HG03108 (cell line): ENCODE measurements around the gene PARVA.

Experiments used
- ATAC-seq: cut with Tn5 transposase; IDR thresholded peaks from one replicate; pipeline ENCODE4 v1.9.1; 2021; ENCODE audit warnings: moderate library complexity; ENCODE audit not compliant: unreplicated experiment

PARVA gene

GRCh38 chr11:12376259-12377081, 901 bp upstream of the PARVA start:
- ATAC-seq = no peak

- no peak for ATAC-seq
These were observed 638 bp downstream of the PARVA start for GRCh38 chr11:12377824-12378593.

- ATAC-seq = no peak
These were observed 3.4 kb downstream of the PARVA start for GRCh38 chr11:12380565-12381325.

GRCh38 chr11:12381875-12382274, 4.5 kb downstream of the PARVA start:
- no peak for ATAC-seq

GRCh38 chr11:12382451-12382850, 5.1 kb downstream of the PARVA start:
- ATAC-seq = no peak

GRCh38 chr11:12386309-12386708, 8.9 kb downstream of the PARVA start:
- ATAC-seq = no peak

- ATAC-seq = no peak
These were observed 9.4 kb downstream of the PARVA start for GRCh38 chr11:12386745-12387144.

- no peak for ATAC-seq
These were observed 10.8 kb downstream of the PARVA start for GRCh38 chr11:12388173-12388572.

GRCh38 chr11:12388939-12389670, 11.7 kb downstream of the PARVA start:
- no peak for ATAC-seq

GRCh38 chr11:12389676-12390657, 12.6 kb downstream of the PARVA start:
- ATAC-seq = no peak

- no peak for ATAC-seq
These were observed 13.3 kb downstream of the PARVA start for GRCh38 chr11:12390687-12391110.

GRCh38 chr11:12392672-12393071, 15.3 kb downstream of the PARVA start:
- ATAC-seq = no peak

- ATAC-seq = no peak
These were observed 16.3 kb downstream of the PARVA start for GRCh38 chr11:12393691-12394090.

- no peak for ATAC-seq
These were observed 17.2 kb downstream of the PARVA start for GRCh38 chr11:12394601-12395000.

- no peak for ATAC-seq
These were observed 18.0 kb downstream of the PARVA start for GRCh38 chr11:12395333-12395732.

GRCh38 chr11:12397931-12398334, 20.6 kb downstream of the PARVA start:
- no peak for ATAC-seq

- no peak for ATAC-seq
These were observed 22.0 kb downstream of the PARVA start for GRCh38 chr11:12399355-12399754.

- ATAC-seq = no peak
These were observed 24.7 kb downstream of the PARVA start for GRCh38 chr11:12402025-12402424.

GRCh38 chr11:12402691-12403120, 25.3 kb downstream of the PARVA start:
- no peak for ATAC-seq
